ENCODE measurements around the gene SLX9. TPM values are rescaled to one million over a fixed set of nuclear protein-coding genes. Genes with fewer than 3 reads are reported as not detected.

The SLX9 gene
- total RNA-seq, 1 experiment from 2014 or later: 80.1 TPM

GRCh38 chr21:44897326-44898010, 42.4 kb upstream of the SLX9 start:
- CTCF ChIA-PET: no interaction called here
- intact Hi-C loops (cut with micrococcal nuclease): no loop called here
- ATAC-seq (no peak), DNase-seq (no peak)
- BruUV-seq (replicated peaks): no TSS peak
- Histone ChIP-seq H2AFZ (ENCODE audit: low read length) (no peak overlapping the region), H3K27me3 (ENCODE audit: low read length) (no peaks in the 10 kb centered on the region), H3K9me3 (ENCODE audit: low read length) (no peaks in the 10 kb centered on the region), H3K9me2 (replicated peaks; ENCODE audit: low read length) (no peaks in the 10 kb centered on the region), H3K27ac (ENCODE audit: low read length) (no peak overlapping the region), H3K4me1 (ENCODE audit: insufficient read depth, low read length) (no peaks in the 10 kb centered on the region), H3K36me3 (ENCODE audit: low read depth, low read length) (peaks cover 9% of the 10 kb centered on the region), H3K79me2 (ENCODE audit: low read length) (no peaks in the 10 kb centered on the region), H4K20me1 (ENCODE audit: low read length) (no peaks in the 10 kb centered on the region), H3K9ac (ENCODE audit: low read length) (no peak overlapping the region), H3K4me3 (ENCODE audit: low read length) (no peak overlapping the region), H3F3A (ENCODE audit: low read length, unreplicated experiment) (peaks cover 4% of the 10 kb centered on the region), H3K4me2 (ENCODE audit: low read length) (no peak overlapping the region)
- POLR2A ChIA-PET (ENCODE audit: unreplicated experiment): interaction anchor here (0.5 kb wide), 1 partner anchor 39 kb away, joined by 11 read pairs; no protein-coding TSS in a partner anchor
- no peak for TF ChIP-seq EZH2 (IDR thresholded peaks at IDR 0.05; ENCODE audit: low read length, unreplicated experiment)
- TF ChIP-seq CTCF (conservative IDR thresholded peaks at IDR 0.05; ENCODE audit: low read depth, low read length): no peak
- TF ChIP-seq EZH2phosphoT487 (IDR thresholded peaks at IDR 0.05; ENCODE audit: borderline replicate concordance, low read length): no peak

GRCh38 chr21:44898011-44898488, 41.8 kb upstream of the SLX9 start:
- H3K9ac ChIP-seq (ENCODE audit: low read length): no peak overlapping the region
- no peak overlapping the region for H3K4me2 ChIP-seq (ENCODE audit: low read length)
- H2AFZ ChIP-seq (ENCODE audit: low read length): no peak overlapping the region
- DNase-seq (no peak), ATAC-seq (no peak)
- no peaks in the 10 kb centered on the region for H3K9me2 ChIP-seq (replicated peaks; ENCODE audit: low read length)
- H3K4me1 ChIP-seq (ENCODE audit: insufficient read depth, low read length): no peaks in the 10 kb centered on the region
- no peaks in the 10 kb centered on the region for H3K79me2 ChIP-seq (ENCODE audit: low read length)
- intact Hi-C loops (cut with micrococcal nuclease): no loop called here
- H3K9me3 ChIP-seq (ENCODE audit: low read length): no peaks in the 10 kb centered on the region
- H3K36me3 ChIP-seq (ENCODE audit: low read depth, low read length): peaks cover 14% of the 10 kb centered on the region
- no peaks in the 10 kb centered on the region for H3K27me3 ChIP-seq (ENCODE audit: low read length)
- no peak overlapping the region for H3K4me3 ChIP-seq (ENCODE audit: low read length)
- BruUV-seq (replicated peaks): no TSS peak
- H4K20me1 ChIP-seq (ENCODE audit: low read length): no peaks in the 10 kb centered on the region
- H3F3A ChIP-seq (ENCODE audit: low read length, unreplicated experiment): peaks cover 6% of the 10 kb centered on the region
- H3K27ac ChIP-seq (ENCODE audit: low read length): no peak overlapping the region
- ChIA-PET POLR2A (ENCODE audit: unreplicated experiment) (interaction anchor here (0.5 kb wide), 1 partner anchor 38 kb away, joined by 11 read pairs; no protein-coding TSS in a partner anchor), CTCF (no interaction called here)
- TF ChIP-seq CTCF (conservative IDR thresholded peaks at IDR 0.05; ENCODE audit: low read depth, low read length) (no peak), EZH2 (IDR thresholded peaks at IDR 0.05; ENCODE audit: low read length, unreplicated experiment) (no peak), EZH2phosphoT487 (IDR thresholded peaks at IDR 0.05; ENCODE audit: borderline replicate concordance, low read length) (no peak)
